Smooth muscle cell (in vitro differentiated cells): ENCODE results near the gene NOP16. TPM values are rescaled to one million over a fixed set of nuclear protein-coding genes. Genes with fewer than 3 reads are reported as not detected.

Experiments
- DNase-seq: peaks from one replicate; lab custom pipeline; 2025; ENCODE audit not compliant: unreplicated experiment; lab: John Stamatoyannopoulos, UW
- H2AFZ ChIP-seq: fragments of 200-600 bp; sonication (generic); 2 replicates; pipeline ENCODE4 v1.6.0; 2016; ENCODE audit warnings: antibody characterized with exemption, low read depth, mild to moderate bottlenecking
- H3F3A ChIP-seq: fragments of 200-600 bp; sonication (generic); 2 replicates; pipeline ENCODE4 v1.6.0; 2017; ENCODE audit warnings: antibody characterized with exemption, low read depth
- H3K27ac ChIP-seq: fragments of 200-600 bp; sonication (generic); 2 replicates; pipeline ENCODE4 v1.5.1; 2016; ENCODE audit warnings: low read depth, mild to moderate bottlenecking
- H3K27me3 ChIP-seq: fragments of 200-600 bp; sonication (generic); 2 replicates; pipeline ENCODE4 v1.6.1; 2016; ENCODE audit warnings: low read depth, mild to moderate bottlenecking
- H3K36me3 ChIP-seq: fragments of 200-600 bp; sonication (generic); 2 replicates; pipeline ENCODE4 v1.5.1; 2016; ENCODE audit warnings: low read depth
- H3K4me1 ChIP-seq: fragments of 200-600 bp; sonication (generic); 2 replicates; pipeline ENCODE4 v1.5.1; 2016; ENCODE audit warnings: low read depth
- H3K4me2 ChIP-seq: fragments of 200-600 bp; sonication (generic); 2 replicates; pipeline ENCODE4 v1.6.0; 2016; ENCODE audit warnings: mild to moderate bottlenecking
- H3K4me3 ChIP-seq: fragments of 200-600 bp; sonication (generic); 2 replicates; pipeline ENCODE4 v1.5.1; 2016; ENCODE audit warnings: mild to moderate bottlenecking
- H3K79me2 ChIP-seq: fragments of 200-600 bp; sonication (generic); 2 replicates; pipeline ENCODE4 v1.6.0; 2016; ENCODE audit warnings: low read depth, mild to moderate bottlenecking
- H3K9ac ChIP-seq: fragments of 200-600 bp; sonication (generic); 2 replicates; pipeline ENCODE4 v1.6.0; 2016; ENCODE audit warnings: low read depth
- H3K9me3 ChIP-seq: fragments of 200-600 bp; sonication (generic); replicated peaks from 2 replicates; pipeline ENCODE4 v1.5.1; 2016; ENCODE audit warnings: low read depth
- H4K20me1 ChIP-seq: fragments of 200-600 bp; sonication (generic); 2 replicates; pipeline ENCODE4 v1.6.0; 2016; ENCODE audit warnings: low read depth
- CTCF ChIP-seq: fragments of 200-600 bp; sonication (generic); IDR thresholded peaks from 2 replicates; pipeline ENCODE4 v1.5.1; 2017; ENCODE audit warnings: borderline replicate concordance, mild to moderate bottlenecking, antibody characterized with exemption; ENCODE audit not compliant: insufficient read depth, poor library complexity, severe bottlenecking
- WGBS: methylation state at CpG from one replicate; pipeline ENCODE4 v1.1.7; 2016; ENCODE audit warnings: low lambda C conversion rate; 5-methylcytosine and 5-hydroxymethylcytosine counted together
- polyA plus RNA-seq: library from polyadenylated mRNA; unstranded; fragments of >200 nt; fragmentation: Nextera tagmentation; extraction: Ambion mirVana; gene quantifications from 2 replicates; pipeline ENCODE4 v1.2.1, GENCODE V29; 2016
- total RNA-seq: library from RNA; depleted of rRNA; stranded (reverse); fragments of >200 nt; gene quantifications from 2 replicates; pipeline ENCODE4 v1.2.3, GENCODE V29; 2014

NOP16 gene
- total and polyA plus RNA-seq, 2 experiments from 2014 or later, result 10.7 to 27.9 TPM

- no peak overlapping the region for H3K9ac ChIP-seq
- DNase-seq, result no peak
- H3K27ac ChIP-seq, result no peak overlapping the region
- H3K36me3 ChIP-seq, result no peaks in the 10 kb centered on the region
- no peak for TF ChIP-seq CTCF
- WGBS, result 86% methylated on average over 1 of the region's 1 CpG
- no peaks in the 10 kb centered on the region for H3K79me2 ChIP-seq
- no peak overlapping the region for H3K4me3 ChIP-seq
- no peaks in the 10 kb centered on the region for H4K20me1 ChIP-seq
- no peak overlapping the region for H3K4me2 ChIP-seq
- H3K4me1 ChIP-seq, result no peaks in the 10 kb centered on the region
- no peaks in the 10 kb centered on the region for H3F3A ChIP-seq
- peaks cover 5% of the 10 kb centered on the region for H3K27me3 ChIP-seq
- H3K9me3 ChIP-seq, result no peaks in the 10 kb centered on the region
- H2AFZ ChIP-seq, result no peak overlapping the region
These were observed 36.7 kb upstream of the NOP16 start for GRCh38 chr5:176425138-176425537.

GRCh38 chr5:176424181-176424580 lies 35.8 kb upstream of the NOP16 start:
- Histone ChIP-seq H3K79me2 (no peaks in the 10 kb centered on the region), H3K9ac (no peak overlapping the region), H3K36me3 (no peaks in the 10 kb centered on the region), H3F3A (no peaks in the 10 kb centered on the region), H4K20me1 (no peaks in the 10 kb centered on the region), H2AFZ (no peak overlapping the region), H3K4me2 (no peak overlapping the region), H3K4me3 (no peak overlapping the region), H3K9me3 (no peaks in the 10 kb centered on the region), H3K4me1 (no peaks in the 10 kb centered on the region), H3K27me3 (no peaks in the 10 kb centered on the region), H3K27ac (no peak overlapping the region)
- 75% methylated on average over 3 of the region's 3 CpGs for WGBS
- no peak for DNase-seq
- no peak for TF ChIP-seq CTCF

GRCh38 chr5:176420972-176421544 lies 32.7 kb upstream of the NOP16 start:
- Histone ChIP-seq H3K9ac (no peak overlapping the region), H3F3A (no peaks in the 10 kb centered on the region), H3K79me2 (no peaks in the 10 kb centered on the region), H3K27ac (no peak overlapping the region), H3K4me2 (no peak overlapping the region), H3K4me1 (no peaks in the 10 kb centered on the region), H4K20me1 (no peaks in the 10 kb centered on the region), H3K9me3 (no peaks in the 10 kb centered on the region), H2AFZ (no peak overlapping the region), H3K27me3 (no peaks in the 10 kb centered on the region), H3K4me3 (no peak overlapping the region), H3K36me3 (no peaks in the 10 kb centered on the region)
- no peak for TF ChIP-seq CTCF
- DNase-seq, result no peak
- WGBS, result 81% methylated on average over 2 of the region's 2 CpGs

- Histone ChIP-seq H3K4me3 (no peak overlapping the region), H3K9ac (no peak overlapping the region), H3K27ac (no peak overlapping the region), H3F3A (peaks cover 6% of the 10 kb centered on the region), H3K27me3 (no peaks in the 10 kb centered on the region), H3K4me2 (no peak overlapping the region), H3K4me1 (no peaks in the 10 kb centered on the region), H3K79me2 (peaks cover 6% of the 10 kb centered on the region), H2AFZ (no peak overlapping the region), H3K9me3 (no peaks in the 10 kb centered on the region), H3K36me3 (no peaks in the 10 kb centered on the region), H4K20me1 (peaks cover 6% of the 10 kb centered on the region)
- TF ChIP-seq CTCF, result no peak
- 89% methylated on average over 5 of the region's 5 CpGs for WGBS
- no peak for DNase-seq
These were observed 31.7 kb upstream of the NOP16 start for GRCh38 chr5:176420086-176420485.
